GM12878 (cell line): Measurements from ENCODE around the gene CLNK. TPM values are rescaled to one million over a fixed set of nuclear protein-coding genes. Genes with fewer than 3 reads are reported as not detected.

ENCODE experiments used
- ATAC-seq: fragments of 200-7000 bp; cut with Tn5 transposase; 3 replicates; pipeline ENCODE4 v1.9.1; 2020; ENCODE audit warnings: mild to moderate bottlenecking, moderate library complexity
- BruUV-seq: library from RNA; stranded (reverse); fragments of 400-500 nt; replicated peaks from 2 replicates; lab custom pipeline; 2021; lab: Mats Ljungman, UMichigan
- CTCF ChIA-PET: fragments of 300-600 bp; sonication (Branson Sonifier 250); formaldehyde crosslinking; extraction: SDS; loops from one replicate; lab custom pipeline; 2021; ENCODE audit warnings: inconsistent platforms; lab: Yijun Ruan, JAX
- POLR2A ChIA-PET: fragments of 350-600 bp; formaldehyde crosslinking; extraction: SDS; loops from one replicate; lab custom pipeline; 2021; ENCODE audit warnings: inconsistent platforms; lab: Charles Lee
- RAD21 ChIA-PET: fragments of 300-600 bp; sonication (Branson Sonifier 250); formaldehyde crosslinking; loops from one replicate; lab custom pipeline; 2023; ENCODE audit warnings: antibody characterized with exemption; ENCODE audit not compliant: unreplicated experiment; lab: Charles Lee
- SMC1A ChIA-PET: fragments of 300-600 bp; sonication (Branson Sonifier 250); formaldehyde crosslinking; loops from one replicate; lab custom pipeline; 2023; ENCODE audit not compliant: unreplicated experiment, uncharacterized antibody; lab: Charles Lee
- DNase-seq: peaks from one replicate; pipeline ENCODE4 v3.0.0-alpha.2; 2011; ENCODE audit warnings: low read depth, low spot score
- FAIRE-seq: peaks from 3 replicates; lab custom pipeline; 2011; peaks lifted over from hg19 to GRCh38; lab: Jason Lieb, UNC
- H2AFZ ChIP-seq: 2 replicates; pipeline ENCODE4 v1.6.0; 2011; ENCODE audit warnings: low read depth, low read length, control low read depth; ENCODE audit not compliant: control insufficient read depth
- H3K27ac ChIP-seq: 2 replicates; pipeline ENCODE4 v1.5.1; 2011; ENCODE audit warnings: control low read depth; ENCODE audit not compliant: control insufficient read depth, insufficient read depth
- H3K27me3 ChIP-seq, 2 experiments: replicated peaks in 1 of 2; 2 replicates each; pipeline versions ENCODE4 v1.6.0 to v1.6.1; 2011; ENCODE audit warnings: low read length in 1 of 2; ENCODE audit not compliant: control insufficient read depth in 2 of 2, insufficient read depth in 2 of 2
- H3K36me3 ChIP-seq, 2 experiments: 2 replicates each; pipeline ENCODE4 v1.5.1; 2011; ENCODE audit warnings: low read length in 1 of 2; ENCODE audit not compliant: control insufficient read depth in 2 of 2, insufficient read depth in 2 of 2
- H3K4me1 ChIP-seq: 2 replicates; pipeline ENCODE4 v1.6.1; 2011; ENCODE audit warnings: mild to moderate bottlenecking, low read length, moderate library complexity, mixed read lengths; ENCODE audit not compliant: control insufficient read depth, insufficient read depth
- H3K4me2 ChIP-seq: 2 replicates; pipeline ENCODE4 v1.6.0; 2011; ENCODE audit warnings: control low read depth; ENCODE audit not compliant: control insufficient read depth, insufficient read depth
- H3K4me3 ChIP-seq: fragments of 200-600 bp; sonication (generic); 2 replicates; pipeline ENCODE4 v1.5.1; 2016
- H3K79me2 ChIP-seq: 2 replicates; pipeline ENCODE4 v1.6.0; 2011; ENCODE audit warnings: low read length; ENCODE audit not compliant: control insufficient read depth, insufficient read depth
- H3K9ac ChIP-seq: 2 replicates; pipeline ENCODE4 v1.8.0; 2011; ENCODE audit warnings: low read length, control low read depth, mixed read lengths; ENCODE audit not compliant: control insufficient read depth, insufficient read depth
- H3K9me3 ChIP-seq: replicated peaks from 3 replicates; pipeline ENCODE4 v1.5.1; 2011; ENCODE audit warnings: mild to moderate bottlenecking, low read length; ENCODE audit not compliant: control insufficient read depth, insufficient read depth
- H4K20me1 ChIP-seq: 2 replicates; pipeline ENCODE4 v1.6.0; 2011; ENCODE audit not compliant: control insufficient read depth, insufficient read depth
- BCL11A ChIP-seq: IDR thresholded peaks from 2 replicates; pipeline ENCODE4 v1.6.1; 2011; ENCODE audit warnings: low read depth, low read length
- FOXK2 ChIP-seq: fragments of 450-650 bp; IDR thresholded peaks from 2 replicates; pipeline ENCODE4 v1.6.1; 2017; ENCODE audit warnings: mild to moderate bottlenecking, moderate library complexity
- JUNB ChIP-seq: IDR thresholded peaks from 2 replicates; pipeline ENCODE4 v1.6.1; 2016; ENCODE audit warnings: antibody characterized with exemption, mild to moderate bottlenecking
- SMARCA5 ChIP-seq: fragments of 450-650 bp; IDR thresholded peaks from 2 replicates; pipeline ENCODE4 v1.6.1; 2017; ENCODE audit warnings: mild to moderate bottlenecking
- SUZ12 ChIP-seq: fragments of 200-600 bp; sonication (generic); IDR thresholded peaks from one replicate; pipeline ENCODE4 v1.6.1; 2018; ENCODE audit warnings: antibody characterized with exemption, mild to moderate bottlenecking; ENCODE audit not compliant: unreplicated experiment
- WRNIP1 ChIP-seq: IDR thresholded peaks from 2 replicates; pipeline ENCODE4 v1.6.1; 2011; ENCODE audit warnings: low read depth, low read length, improper control_type of control experiment, borderline replicate concordance
- ZSCAN29 ChIP-seq: fragments of 450-650 bp; IDR thresholded peaks from 2 replicates; pipeline ENCODE4 v1.6.1; 2017; ENCODE audit warnings: mild to moderate bottlenecking, moderate library complexity
- WGBS: methylation state at CpG from one replicate; pipeline ENCODE4 v1.1.6; 2016; ENCODE audit warnings: low lambda C conversion rate; ENCODE audit not compliant: insufficient replicate concordance, insufficient coverage; ENCODE audit errors: missing lambda C conversion rate; 5-methylcytosine and 5-hydroxymethylcytosine counted together
- in situ Hi-C: fragments of 300-500 bp; cut with MboI; formaldehyde crosslinking; loops from 9 replicates; pipeline ENCODE4 v1.14.3; 2018; ENCODE audit warnings: mixed read lengths
- intact Hi-C: fragments of 100-400 bp; cut with micrococcal nuclease; formaldehyde crosslinking; loops from one replicate; pipeline ENCODE4 v1.14.2; 2022; ENCODE audit not compliant: unreplicated experiment
- polyA plus RNA-seq, 11 experiments: library from polyadenylated mRNA; depleted of rRNA in 4 of 11; unstranded in 6 of 11; stranded (reverse) in 5 of 11; fragments of >200 nt; fragmentation: Nextera tagmentation in 4 of 11; fragmentation: Illumina TruSeq in 1 of 11; extraction: Ambion mirVana in 4 of 11; extraction: Trizol in 1 of 11; gene quantifications; 1 replicate in 1 of 11; 2 replicates in 10 of 11; pipeline versions ENCODE4 v1.2.1 to v1.2.3, GENCODE V29; 2011 to 2016; ENCODE audit warnings: inconsistent platforms in 2 of 11, missing spikeins in 2 of 11, low read depth in 1 of 11
- total RNA-seq, 4 experiments: library from RNA; depleted of rRNA in 3 of 4; stranded (reverse); fragments of >200 nt in 3 of 4; fragmentation: Illumina TruSeq in 1 of 4; extraction: Trizol in 1 of 4; gene quantifications; 2 replicates each; pipeline versions ENCODE4 v1.2.1 to v1.2.3, GENCODE V29; 2013 to 2021
- TF ChIP-seq, protein P1 (sequence below): fragments of 450-650 bp; IDR thresholded peaks from 2 replicates; pipeline ENCODE4 v1.6.1; 2014; ENCODE audit warnings: mild to moderate bottlenecking
- TF ChIP-seq, protein P2 (sequence below): IDR thresholded peaks from 2 replicates; pipeline ENCODE4 v1.6.1; 2012; ENCODE audit warnings: low read depth, low read length, improper control_type of control experiment

The CLNK gene
- total and polyA plus RNA-seq, 10 of the 15 experiments (the other 5 are each of a cell fraction or from before 2014, with no cell fraction given): 2.1 to 14.3 (median 2.7) TPM

GRCh38 chr4:10639664-10640063, 44.9 kb downstream of the CLNK start:
- Histone ChIP-seq H3K27me3 (no peaks in the 10 kb centered on the region), H3K36me3 (no peaks in the 10 kb centered on the region), H3K4me3 (no peak overlapping the region), H3K9me3 (peaks cover 14% of the 10 kb centered on the region; the same call in 2 of the 3 replicates), H2AFZ (no peak overlapping the region), H3K4me1 (peaks cover 3% of the 10 kb centered on the region), H3K9ac (no peak overlapping the region), H3K79me2 (no peaks in the 10 kb centered on the region), H3K4me2 (no peak overlapping the region), H3K27ac (no peak overlapping the region), H4K20me1 (no peaks in the 10 kb centered on the region)
- ChIA-PET SMC1A (no interaction called here), POLR2A (no interaction called here), CTCF (interaction anchor here (0.5 kb wide), 1 partner anchor 271 kb away, joined by 4 read pairs; no protein-coding TSS in a partner anchor), RAD21 (no interaction called here)
- no peak for FAIRE-seq
- no peak for DNase-seq
- in situ Hi-C loops: no loop called here
- 74% methylated on average over 2 of the region's 2 CpGs for WGBS
- intact Hi-C loops: no loop called here
- ATAC-seq: no peak
- TF ChIP-seq BCL11A (no peak), WRNIP1 (no peak), FOXK2 (no peak), SMARCA5 (no peak)
- TF ChIP-seq, protein P1, sequence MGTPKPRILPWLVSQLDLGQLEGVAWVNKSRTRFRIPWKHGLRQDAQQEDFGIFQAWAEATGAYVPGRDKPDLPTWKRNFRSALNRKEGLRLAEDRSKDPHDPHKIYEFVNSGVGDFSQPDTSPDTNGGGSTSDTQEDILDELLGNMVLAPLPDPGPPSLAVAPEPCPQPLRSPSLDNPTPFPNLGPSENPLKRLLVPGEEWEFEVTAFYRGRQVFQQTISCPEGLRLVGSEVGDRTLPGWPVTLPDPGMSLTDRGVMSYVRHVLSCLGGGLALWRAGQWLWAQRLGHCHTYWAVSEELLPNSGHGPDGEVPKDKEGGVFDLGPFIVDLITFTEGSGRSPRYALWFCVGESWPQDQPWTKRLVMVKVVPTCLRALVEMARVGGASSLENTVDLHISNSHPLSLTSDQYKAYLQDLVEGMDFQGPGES: no peak
- BruUV-seq: no TSS peak

- no peaks in the 10 kb centered on the region for H3K27me3 ChIP-seq
- no peak overlapping the region for H3K9ac ChIP-seq
- in situ Hi-C loops: no loop called here
- no peak overlapping the region for H3K4me2 ChIP-seq
- intact Hi-C loops: no loop called here
- ChIA-PET CTCF (interaction anchor here (0.5 kb wide), 1 partner anchor 272 kb away, joined by 4 read pairs; no protein-coding TSS in a partner anchor), POLR2A (no interaction called here), RAD21 (interaction anchor here (1.5 kb wide), 1 partner anchor 11 kb away, joined by 4 read pairs; no protein-coding TSS in a partner anchor), SMC1A (interaction anchor here (1.2 kb wide), 1 partner anchor 20 kb away, joined by 3 read pairs; no protein-coding TSS in a partner anchor)
- TF ChIP-seq, protein P2, sequence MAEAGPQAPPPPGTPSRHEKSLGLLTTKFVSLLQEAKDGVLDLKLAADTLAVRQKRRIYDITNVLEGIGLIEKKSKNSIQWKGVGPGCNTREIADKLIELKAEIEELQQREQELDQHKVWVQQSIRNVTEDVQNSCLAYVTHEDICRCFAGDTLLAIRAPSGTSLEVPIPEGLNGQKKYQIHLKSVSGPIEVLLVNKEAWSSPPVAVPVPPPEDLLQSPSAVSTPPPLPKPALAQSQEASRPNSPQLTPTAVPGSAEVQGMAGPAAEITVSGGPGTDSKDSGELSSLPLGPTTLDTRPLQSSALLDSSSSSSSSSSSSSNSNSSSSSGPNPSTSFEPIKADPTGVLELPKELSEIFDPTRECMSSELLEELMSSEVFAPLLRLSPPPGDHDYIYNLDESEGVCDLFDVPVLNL: no peak
- TF ChIP-seq ZSCAN29 (no peak), JUNB (no peak), SUZ12 (no peak)
- no TSS peak for BruUV-seq
- peaks cover 14% of the 10 kb centered on the region; the same call in 2 of the 3 replicates for H3K9me3 ChIP-seq
- H3K36me3 ChIP-seq: no peaks in the 10 kb centered on the region
- H4K20me1 ChIP-seq: no peaks in the 10 kb centered on the region
- DNase-seq (no peak), ATAC-seq (no peak), FAIRE-seq (no peak)
- 0% methylated on average over 1 of the region's 1 CpG for WGBS
- no peaks in the 10 kb centered on the region for H3K79me2 ChIP-seq
- no peak overlapping the region for H2AFZ ChIP-seq
- H3K4me1 ChIP-seq: peaks cover 3% of the 10 kb centered on the region
- no peak overlapping the region for H3K4me3 ChIP-seq
- no peak overlapping the region for H3K27ac ChIP-seq
Measured at GRCh38 chr4:10639100-10639499, 45.5 kb downstream of the CLNK start.
